Gastroesophageal sphincter (tissue), 4 donors: ENCODE measurements around the gene MYH14. TPM values are rescaled to one million over a fixed set of nuclear protein-coding genes. Genes with fewer than 3 reads are reported as not detected.
"Not testable (repeated sequence)": the region's sequence is repeated elsewhere in the genome, so short reads cannot be mapped to it uniquely, and the experiment has no call there.

ENCODE experiments used
- ATAC-seq: fragments of 150-250 bp; one replicate; pipeline ENCODE4 v1.9.1; 2016; ENCODE audit warnings: mild to moderate bottlenecking, moderate library complexity
- H3K27ac ChIP-seq, 4 donors: fragments of 200-600 bp; sonication (generic) in 3 of 4; 1 replicate in 3 of 4; 2 replicates in 1 of 4; pipeline ENCODE4 v1.5.1; 2016 to 2019
- H3K27me3 ChIP-seq: fragments of 200-600 bp; sonication (generic); one replicate; pipeline ENCODE4 v1.5.1; 2019
- H3K36me3 ChIP-seq, 2 donors: fragments of 200-600 bp; sonication (generic); one replicate each; pipeline ENCODE4 v1.5.1; 2019; ENCODE audit warnings: control low read depth in 1 of 2
- H3K4me1 ChIP-seq, 3 donors: fragments of 200-600 bp; sonication (generic); 1 replicate in 2 of 3; 2 replicates in 1 of 3; pipeline ENCODE4 v1.5.1; 2016 to 2019; ENCODE audit warnings: control low read depth in 2 of 3
- H3K4me3 ChIP-seq, 2 donors: fragments of 200-600 bp; sonication (generic); one replicate each; pipeline ENCODE4 v1.5.1; 2019; ENCODE audit warnings: mild to moderate bottlenecking in 1 of 2, moderate library complexity in 1 of 2
- H3K9me3 ChIP-seq, 3 donors: fragments of 200-600 bp; sonication (generic); one replicate each; pipeline ENCODE4 v1.5.1; 2017 to 2019; ENCODE audit warnings: control low read depth in 2 of 3
- EP300 ChIP-seq: sonication (generic); formaldehyde crosslinking; IDR thresholded peaks from one replicate; pipeline ENCODE4 v1.6.1; 2017; ENCODE audit warnings: antibody characterized with exemption, mild to moderate bottlenecking
- POLR2A ChIP-seq, 2 donors: fragments of 450-650 bp; IDR thresholded peaks; one replicate each; pipeline ENCODE4 v1.6.1; 2017; ENCODE audit warnings: antibody characterized with exemption in 2 of 2, mild to moderate bottlenecking in 2 of 2, moderate library complexity in 1 of 2
- POLR2AphosphoS5 ChIP-seq: sonication (generic); formaldehyde crosslinking; IDR thresholded peaks from one replicate; pipeline ENCODE4 v1.6.1; 2017; ENCODE audit warnings: antibody characterized with exemption
- WGBS, 2 donors: methylation state at CpG; one replicate each; pipeline ENCODE4 v1.1.5; 2018; ENCODE audit warnings: low coverage in 1 of 2; 5-methylcytosine and 5-hydroxymethylcytosine counted together
- total RNA-seq, 4 donors: library from RNA; depleted of rRNA; stranded (reverse); fragments of >200 nt; gene quantifications; one replicate each; pipeline ENCODE4 v1.1.0, GENCODE V29; 2016
- TF ChIP-seq, protein P1 (sequence below), 4 experiments: fragments of 200-600 bp in 2 of 4; fragments of 450-650 bp in 2 of 4; sonication (generic) in 1 of 4; IDR thresholded peaks; one replicate each; pipeline ENCODE4 v1.5.1; 2017 to 2019; ENCODE audit warnings: antibody characterized with exemption in 4 of 4, mild to moderate bottlenecking in 2 of 4, moderate library complexity in 2 of 4

MYH14 gene
- total RNA-seq, 4 donors from 2014 or later: 3.5 to 10.0 (median 6.1) TPM

DNA sequence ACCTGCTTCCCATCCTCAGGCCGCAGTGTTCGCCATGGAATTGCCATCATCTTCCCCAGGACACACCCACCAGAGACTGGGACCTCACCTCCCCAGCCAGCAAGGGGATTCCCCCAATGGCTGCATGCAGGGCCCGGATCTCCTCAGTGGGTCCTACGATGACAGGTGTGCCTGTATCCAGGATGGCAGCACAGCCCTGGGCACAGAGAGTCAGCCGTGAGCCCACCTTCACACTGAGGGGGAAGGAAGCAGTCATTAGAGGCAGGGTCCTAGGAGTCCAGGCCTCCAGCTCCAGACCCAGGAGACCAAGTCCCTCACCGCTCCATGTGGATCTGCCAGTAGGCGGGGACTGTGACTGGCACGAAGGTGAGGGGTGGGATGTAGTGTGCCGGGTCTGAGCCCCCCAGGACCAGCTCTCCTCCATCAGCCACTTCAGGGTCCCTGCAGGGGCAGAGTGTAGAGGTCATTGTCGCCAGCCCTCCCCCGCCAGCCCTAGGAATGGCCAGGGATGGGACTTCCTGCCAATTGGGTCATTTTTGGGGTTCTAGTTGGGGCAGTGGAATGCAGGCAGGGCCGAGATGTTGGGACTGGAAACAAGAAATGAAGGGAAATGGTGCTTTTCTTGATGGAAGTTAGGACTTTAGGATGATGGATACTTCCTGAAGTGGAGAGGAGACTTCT lies 131.5 kb downstream of the MYH14 start:
- H3K4me1 ChIP-seq: peaks cover 0 to 47% (median 12%) of the 10 kb centered on the region in 3 donors
- H3K27ac ChIP-seq: no peak overlapping the region
- ATAC-seq: no peak
- peaks cover 58% of the 10 kb centered on the region for H3K27me3 ChIP-seq
- no peaks in the 10 kb centered on the region for H3K9me3 ChIP-seq
- H3K36me3 ChIP-seq: no peaks in the 10 kb centered on the region
- TF ChIP-seq, protein P1, sequence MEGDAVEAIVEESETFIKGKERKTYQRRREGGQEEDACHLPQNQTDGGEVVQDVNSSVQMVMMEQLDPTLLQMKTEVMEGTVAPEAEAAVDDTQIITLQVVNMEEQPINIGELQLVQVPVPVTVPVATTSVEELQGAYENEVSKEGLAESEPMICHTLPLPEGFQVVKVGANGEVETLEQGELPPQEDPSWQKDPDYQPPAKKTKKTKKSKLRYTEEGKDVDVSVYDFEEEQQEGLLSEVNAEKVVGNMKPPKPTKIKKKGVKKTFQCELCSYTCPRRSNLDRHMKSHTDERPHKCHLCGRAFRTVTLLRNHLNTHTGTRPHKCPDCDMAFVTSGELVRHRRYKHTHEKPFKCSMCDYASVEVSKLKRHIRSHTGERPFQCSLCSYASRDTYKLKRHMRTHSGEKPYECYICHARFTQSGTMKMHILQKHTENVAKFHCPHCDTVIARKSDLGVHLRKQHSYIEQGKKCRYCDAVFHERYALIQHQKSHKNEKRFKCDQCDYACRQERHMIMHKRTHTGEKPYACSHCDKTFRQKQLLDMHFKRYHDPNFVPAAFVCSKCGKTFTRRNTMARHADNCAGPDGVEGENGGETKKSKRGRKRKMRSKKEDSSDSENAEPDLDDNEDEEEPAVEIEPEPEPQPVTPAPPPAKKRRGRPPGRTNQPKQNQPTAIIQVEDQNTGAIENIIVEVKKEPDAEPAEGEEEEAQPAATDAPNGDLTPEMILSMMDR (IDR thresholded peaks at IDR 0.05): no peak
- TF ChIP-seq POLR2AphosphoS5 (no peak), EP300 (no peak), POLR2A (IDR thresholded peaks at IDR 0.05) (no peak)
- WGBS, 2 donors: 86 to 93% methylated on average over 2 to 3 of the region's 12 CpGs
- no peak overlapping the region for H3K4me3 ChIP-seq

DNA sequence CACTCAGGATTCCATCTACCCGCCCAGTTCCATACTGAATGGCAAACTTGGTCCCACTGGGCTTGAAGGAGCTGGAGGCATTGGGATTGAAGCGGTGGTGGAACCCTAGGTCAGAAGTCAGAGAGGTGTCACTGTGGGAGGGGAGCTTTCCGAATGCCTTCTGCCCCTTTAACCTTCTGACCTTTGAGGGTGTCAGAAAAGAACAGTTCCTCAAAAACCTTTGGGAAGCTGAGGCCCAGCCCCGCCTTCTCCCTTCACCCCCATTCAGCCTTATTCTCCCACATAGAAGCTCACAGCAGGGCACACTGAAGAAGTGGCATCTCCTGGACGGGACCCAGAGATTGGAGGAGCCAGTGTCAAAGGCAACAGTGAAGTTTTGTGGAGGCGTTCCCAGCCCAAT lies 133.6 kb downstream of the MYH14 start:
- ATAC-seq, H3K4me3 ChIP-seq, H3K27ac ChIP-seq, H3K36me3 ChIP-seq, H3K9me3 ChIP-seq: not testable (repeated sequence)
- Histone ChIP-seq H3K27me3 (peaks cover 37% of the 10 kb centered on the region), H3K4me1 (peaks cover 0 to 26% (median 0%) of the 10 kb centered on the region in 3 donors)
- 71% methylated on average over 4 of the region's 6 CpGs; no CpG with 5 or more reads in 1 of the 2 donors for WGBS, 2 donors

GRCh38 chr19:50340331-50340730 lies 136.9 kb downstream of the MYH14 start:
- no peak overlapping the region for H3K27ac ChIP-seq
- H3K27me3 ChIP-seq: peaks cover 4% of the 10 kb centered on the region
- H3K4me3 ChIP-seq: no peak overlapping the region
- no peak for ATAC-seq
- no peaks in the 10 kb centered on the region for H3K36me3 ChIP-seq
- TF ChIP-seq EP300 (no peak), POLR2A (IDR thresholded peaks at IDR 0.05) (no peak)
- TF ChIP-seq, protein P1 (IDR thresholded peaks at IDR 0.05): no peak
- H3K4me1 ChIP-seq: no peaks in the 10 kb centered on the region
- H3K9me3 ChIP-seq: peaks cover 0 to 14% (median 0%) of the 10 kb centered on the region in 3 donors

- peaks cover 0 to 17% (median 0%) of the 10 kb centered on the region in 3 donors for H3K9me3 ChIP-seq
- peak; percentile 25 for ATAC-seq
- H3K27ac ChIP-seq: no peak overlapping the region
- H3K4me1 ChIP-seq: no peaks in the 10 kb centered on the region
- 60 to 89% methylated on average over 1 to 3 of the region's 3 CpGs for WGBS, 2 donors
- H3K4me3 ChIP-seq: no peak overlapping the region
- no peak for TF ChIP-seq POLR2A (IDR thresholded peaks at IDR 0.05)
- TF ChIP-seq POLR2AphosphoS5: no peak
- no peak for TF ChIP-seq EP300
- TF ChIP-seq, protein P1 (IDR thresholded peaks at IDR 0.05): no peak
- no peaks in the 10 kb centered on the region for H3K36me3 ChIP-seq
- peaks cover 3% of the 10 kb centered on the region for H3K27me3 ChIP-seq
Observed at GRCh38 chr19:50341091-50341564, 137.7 kb downstream of the MYH14 start.

- no peak overlapping the region for H3K4me3 ChIP-seq
- ATAC-seq: no peak
Observed at GRCh38 chr19:50344661-50345318, 141.4 kb downstream of the MYH14 start.

GRCh38 chr19:50347089-50347581 lies 143.7 kb downstream of the MYH14 start:
- H3K27ac ChIP-seq, H3K4me1 ChIP-seq, ATAC-seq, H3K36me3 ChIP-seq, H3K4me3 ChIP-seq: not testable (repeated sequence)
- 81 to 82% methylated on average over 7 to 8 of the region's 8 CpGs for WGBS, 2 donors
- Histone ChIP-seq H3K27me3 (peaks cover 15% of the 10 kb centered on the region), H3K9me3 (peaks cover 0 to 17% (median 0%) of the 10 kb centered on the region in 3 donors)

More at GRCh38 chr19:50344661-50345318, 141.4 kb downstream of the MYH14 start:
- peaks cover 0 to 17% (median 0%) of the 10 kb centered on the region in 3 donors for H3K9me3 ChIP-seq
- WGBS, 2 donors: 54 to 74% methylated on average over 5 to 7 of the region's 8 CpGs
- H3K36me3 ChIP-seq: no peaks in the 10 kb centered on the region
- no peaks in the 10 kb centered on the region for H3K27me3 ChIP-seq
- H3K4me1 ChIP-seq: no peaks in the 10 kb centered on the region
- no peak overlapping the region for H3K27ac ChIP-seq
- no peak for TF ChIP-seq EP300
- TF ChIP-seq, protein P1 (IDR thresholded peaks at IDR 0.05): no peak
- no peak for TF ChIP-seq POLR2A (IDR thresholded peaks at IDR 0.05)
- no peak for TF ChIP-seq POLR2AphosphoS5
